Neuronal stem cell (in vitro differentiated cells): ENCODE results near the gene SNRPB.
A peak's percentile ranks its signal among the peaks of the same experiment; 100 is the strongest.

ENCODE experiments used
- DNase-seq: peaks from one replicate; pipeline ENCODE4 v3.0.0-alpha.2; 2013; ENCODE audit warnings: low spot score
- H2AFZ ChIP-seq: one replicate; pipeline ENCODE4 v1.6.1; 2013; ENCODE audit warnings: mild to moderate bottlenecking, low read length, inconsistent platforms
- H2AK5ac ChIP-seq: 2 replicates; pipeline ENCODE4 v1.6.1; 2013; ENCODE audit warnings: low read depth, mild to moderate bottlenecking, inconsistent platforms, low read length, moderate library complexity, mixed read lengths
- H2BK120ac ChIP-seq: 2 replicates; pipeline ENCODE4 v1.6.1; 2013; ENCODE audit warnings: low read depth, mild to moderate bottlenecking, inconsistent platforms, low read length, moderate library complexity, mixed read lengths
- H2BK12ac ChIP-seq: one replicate; pipeline ENCODE4 v1.6.1; 2013; ENCODE audit warnings: low read length, inconsistent platforms
- H2BK15ac ChIP-seq: 2 replicates; pipeline ENCODE4 v1.6.1; 2013; ENCODE audit warnings: mild to moderate bottlenecking, low read length, inconsistent platforms, mixed read lengths
- H2BK5ac ChIP-seq: one replicate; pipeline ENCODE4 v1.6.1; 2013; ENCODE audit warnings: inconsistent platforms, mild to moderate bottlenecking, low read length, moderate library complexity
- H3K14ac ChIP-seq: one replicate; pipeline ENCODE4 v1.6.1; 2013; ENCODE audit warnings: low read length, inconsistent platforms
- H3K18ac ChIP-seq: 2 replicates; pipeline ENCODE4 v1.6.1; 2013; ENCODE audit warnings: low read length, inconsistent platforms
- H3K23ac ChIP-seq: 2 replicates; pipeline ENCODE4 v1.6.1; 2013; ENCODE audit warnings: low read depth, mild to moderate bottlenecking, mixed read lengths, low read length, inconsistent platforms; ENCODE audit not compliant: poor library complexity
- H3K27ac ChIP-seq: replicated peaks from 3 replicates; pipeline ENCODE4 v1.5.1; 2013; ENCODE audit warnings: low read length, inconsistent platforms
- H3K27me3 ChIP-seq, 3 experiments: 2 replicates each; pipeline ENCODE4 v1.6.1; 2013; ENCODE audit warnings: low read length in 3 of 3, mild to moderate bottlenecking in 2 of 3, inconsistent platforms in 1 of 3, low read depth in 1 of 3, mixed read lengths in 1 of 3, moderate library complexity in 1 of 3; ENCODE audit not compliant: control insufficient read depth in 3 of 3, insufficient read depth in 3 of 3
- H3K36me3 ChIP-seq, 2 donors: replicated peaks in 1 of 2; 2 replicates each; pipeline ENCODE4 v1.6.1; 2013; ENCODE audit warnings: low read length in 2 of 2; ENCODE audit not compliant: control insufficient read depth in 2 of 2, insufficient read depth in 2 of 2
- H3K4ac ChIP-seq: 2 replicates; pipeline ENCODE4 v1.6.1; 2013; ENCODE audit warnings: inconsistent platforms, mild to moderate bottlenecking, low read length, moderate library complexity
- H3K4me1 ChIP-seq, 2 donors: 1 replicate in 1 of 2; 2 replicates in 1 of 2; pipeline ENCODE4 v1.6.1; 2013; ENCODE audit warnings: low read length in 2 of 2, low read depth in 1 of 2; ENCODE audit not compliant: control insufficient read depth in 2 of 2, insufficient read depth in 1 of 2
- H3K4me2 ChIP-seq: one replicate; pipeline ENCODE4 v1.6.1; 2013; ENCODE audit warnings: mild to moderate bottlenecking, low read length, inconsistent platforms; ENCODE audit not compliant: insufficient read depth, poor library complexity, severe bottlenecking
- H3K4me3 ChIP-seq, 2 donors: 2 replicates each; pipeline ENCODE4 v1.5.1; 2013; ENCODE audit warnings: low read length in 2 of 2, mild to moderate bottlenecking in 2 of 2, inconsistent platforms in 1 of 2, moderate library complexity in 1 of 2
- H3K79me1 ChIP-seq: one replicate; pipeline ENCODE4 v1.6.1; 2013; ENCODE audit warnings: low read depth, mild to moderate bottlenecking, inconsistent platforms, low read length, moderate library complexity
- H3K9ac ChIP-seq: one replicate; pipeline ENCODE4 v1.6.1; 2013; ENCODE audit warnings: mild to moderate bottlenecking, low read depth, low read length, inconsistent platforms; ENCODE audit not compliant: poor library complexity
- H3K9me3 ChIP-seq, 2 donors: replicated peaks in 1 of 2; 2 replicates each; pipeline versions ENCODE3 to v1.6.1; 2013; ENCODE audit warnings: low read length in 2 of 2, mild to moderate bottlenecking in 2 of 2, inconsistent platforms in 1 of 2, low read depth in 1 of 2, mixed read lengths in 1 of 2, moderate library complexity in 1 of 2; ENCODE audit not compliant: control insufficient read depth in 2 of 2, insufficient read depth in 1 of 2
- H4K8ac ChIP-seq: one replicate; pipeline ENCODE4 v1.6.1; 2013; ENCODE audit warnings: low read depth, mild to moderate bottlenecking, inconsistent platforms, low read length, moderate library complexity
- H4K91ac ChIP-seq: one replicate; pipeline ENCODE4 v1.6.1; 2013; ENCODE audit warnings: low read length, low read depth, mild to moderate bottlenecking, inconsistent platforms; ENCODE audit not compliant: poor library complexity
- WGBS, 2 donors: extraction: QIAGEN DNeasy Blood & Tissue Kit; methylation state at CpG; one replicate each; pipeline ENCODE4 v1.1.7; 2013; ENCODE audit warnings: missing lambda C conversion rate in 2 of 2, mixed read lengths in 1 of 2; ENCODE audit not compliant: insufficient read length in 2 of 2, insufficient replicate concordance in 1 of 2; ENCODE audit errors: extremely low coverage in 2 of 2; 5-methylcytosine and 5-hydroxymethylcytosine counted together

SNRPB gene

DNA sequence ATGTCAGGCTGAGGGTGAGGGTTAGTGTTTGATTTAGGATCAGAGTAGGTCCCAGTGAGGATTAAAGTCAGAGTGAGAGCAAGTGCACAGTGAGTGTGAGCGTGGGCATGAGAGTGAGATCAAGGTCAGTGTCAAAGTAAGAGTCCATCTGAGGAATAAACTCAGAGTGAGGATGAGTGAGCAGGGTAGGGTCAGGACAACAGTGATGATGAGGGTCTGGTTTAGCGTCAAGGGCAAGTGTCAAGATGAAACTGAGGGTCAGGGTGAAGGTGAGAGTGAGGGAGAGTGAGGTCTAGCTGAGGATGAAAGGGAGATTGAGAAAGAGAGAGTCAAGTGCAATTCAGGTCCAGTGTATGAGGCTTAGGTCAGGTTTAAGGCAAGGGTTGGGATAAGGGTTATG is 45.8 kb upstream of the SNRPB start:
- Histone ChIP-seq H4K8ac (no peak overlapping the region), H3K27me3 (peaks cover 0 to 14% (median 0%) of the 10 kb centered on the region in 3 experiments), H3K18ac (no peak overlapping the region), H2BK120ac (no peak overlapping the region), H2BK12ac (no peak overlapping the region), H3K79me1 (no peaks in the 10 kb centered on the region), H4K91ac (no peak overlapping the region), H3K4me2 (no peak overlapping the region), H3K9me3 (no peaks in the 10 kb centered on the region), H2BK5ac (no peak overlapping the region), H3K27ac (no peak overlapping the region), H2BK15ac (no peak overlapping the region), H3K4ac (no peak overlapping the region), H3K4me3 (peak overlapping the region in 1 of 2 donors; percentile 27), H2AFZ (no peak overlapping the region), H2AK5ac (no peak overlapping the region), H3K23ac (no peak overlapping the region), H3K9ac (no peak overlapping the region), H3K36me3 (no peaks in the 10 kb centered on the region), H3K4me1 (no peaks in the 10 kb centered on the region), H3K14ac (no peak overlapping the region)
- DNase-seq, result no peak
- WGBS, 2 donors, result no CpG with 5 or more reads among the region's 2 CpGs

DNA sequence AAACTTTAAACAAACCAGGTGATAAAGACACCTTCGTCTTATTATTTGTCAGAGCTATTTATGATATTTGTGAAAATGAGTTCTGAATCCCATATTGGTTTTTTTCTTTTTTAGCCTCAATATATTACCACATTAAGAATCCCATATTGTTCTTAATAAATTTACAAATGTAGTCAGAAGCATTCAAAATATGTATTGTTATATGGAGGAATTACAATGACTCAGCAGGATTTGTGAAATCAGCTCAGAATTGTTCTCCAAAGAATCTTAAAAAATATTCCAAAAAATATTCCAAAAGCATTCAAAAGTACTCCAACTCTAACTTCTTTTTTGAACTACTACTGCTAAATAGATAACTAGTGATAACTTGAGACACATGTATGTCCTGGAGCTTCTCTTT is 44.6 kb upstream of the SNRPB start:
- Histone ChIP-seq H3K4me1 (no peaks in the 10 kb centered on the region), H3K4me3 (no peak overlapping the region), H2BK5ac (no peak overlapping the region), H3K18ac (no peak overlapping the region), H3K23ac (no peak overlapping the region), H3K36me3 (no peaks in the 10 kb centered on the region), H3K4me2 (no peak overlapping the region), H3K4ac (no peak overlapping the region), H3K14ac (no peak overlapping the region), H3K9me3 (no peaks in the 10 kb centered on the region), H4K8ac (no peak overlapping the region), H3K9ac (no peak overlapping the region), H3K27ac (no peak overlapping the region), H2AFZ (no peak overlapping the region), H3K79me1 (no peaks in the 10 kb centered on the region), H3K27me3 (peaks cover 0 to 11% (median 0%) of the 10 kb centered on the region in 3 experiments), H4K91ac (no peak overlapping the region), H2AK5ac (no peak overlapping the region), H2BK120ac (no peak overlapping the region), H2BK15ac (no peak overlapping the region), H2BK12ac (no peak overlapping the region)
- no CpG with 5 or more reads among the region's 1 CpG for WGBS, 2 donors
- no peak for DNase-seq

DNA sequence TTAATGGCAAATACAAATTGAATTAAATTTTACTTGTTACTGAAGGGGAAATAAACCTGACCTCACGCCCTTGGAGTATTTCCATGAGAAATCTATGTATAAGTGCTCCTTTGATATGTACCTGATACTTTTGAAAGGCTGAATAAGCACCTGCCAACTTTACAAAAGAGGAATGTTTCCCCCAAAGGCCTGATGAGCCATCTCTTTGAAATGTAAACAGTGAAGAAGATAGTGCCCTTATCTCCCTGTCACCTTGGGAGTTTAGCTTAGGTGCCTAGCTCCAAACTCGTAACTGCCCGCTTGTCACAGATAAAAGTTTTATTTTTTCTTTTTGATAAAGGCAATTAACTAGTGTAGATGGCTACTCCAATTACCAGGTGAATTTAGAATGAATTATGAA is 39.2 kb upstream of the SNRPB start:
- Histone ChIP-seq H3K9ac (no peak overlapping the region), H4K8ac (no peak overlapping the region), H2AFZ (no peak overlapping the region), H3K79me1 (peaks cover 4% of the 10 kb centered on the region), H3K36me3 (no peaks in the 10 kb centered on the region), H4K91ac (no peak overlapping the region), H3K4me3 (peak overlapping the region in 1 of 2 donors; percentile 56), H3K4me2 (no peak overlapping the region), H3K14ac (no peak overlapping the region), H2BK120ac (no peak overlapping the region), H2BK15ac (no peak overlapping the region), H3K4ac (no peak overlapping the region), H2BK12ac (no peak overlapping the region), H3K27me3 (peaks cover 0 to 5% (median 0%) of the 10 kb centered on the region in 3 experiments), H2BK5ac (no peak overlapping the region), H2AK5ac (no peak overlapping the region), H3K4me1 (peaks cover 5 to 9% of the 10 kb centered on the region in 2 donors), H3K9me3 (no peaks in the 10 kb centered on the region), H3K23ac (no peak overlapping the region), H3K18ac (no peak overlapping the region), H3K27ac (no peak overlapping the region)
- no CpG with 5 or more reads among the region's 3 CpGs for WGBS, 2 donors
- DNase-seq, result no peak

DNA sequence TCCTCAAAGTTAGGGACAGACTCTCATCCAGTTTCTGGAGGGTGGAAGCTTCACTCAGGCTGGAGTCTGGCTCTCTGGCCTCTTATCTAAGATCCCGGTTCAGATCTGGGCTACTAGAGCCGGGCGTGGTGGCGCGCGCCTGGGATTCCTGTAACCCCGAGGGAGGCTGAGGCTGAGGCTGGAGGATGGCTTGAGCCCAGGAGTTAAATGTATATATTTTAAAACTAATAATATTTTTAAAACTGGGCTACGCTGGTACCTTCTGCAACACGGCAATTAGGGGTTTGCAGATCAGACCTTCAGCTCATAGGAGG is 38.8 kb upstream of the SNRPB start:
- no peak overlapping the region for H3K14ac ChIP-seq
- peaks cover 5 to 9% of the 10 kb centered on the region in 2 donors for H3K4me1 ChIP-seq
- DNase-seq, result no peak
- no peak overlapping the region for H4K8ac ChIP-seq
- H3K23ac ChIP-seq, result no peak overlapping the region
- WGBS, 2 donors, result no CpG with 5 or more reads among the region's 9 CpGs
- peaks cover 4% of the 10 kb centered on the region for H3K79me1 ChIP-seq
- no peak overlapping the region for H2BK120ac ChIP-seq
- H2BK5ac ChIP-seq, result no peak overlapping the region
- peak overlapping the region; percentile 73 for H3K18ac ChIP-seq
- no peak overlapping the region for H3K4ac ChIP-seq
- no peak overlapping the region for H4K91ac ChIP-seq
- no peak overlapping the region for H2BK12ac ChIP-seq
- peak overlapping the region; percentile 89 for H2AFZ ChIP-seq
- H3K27ac ChIP-seq, result no peak overlapping the region
- no peaks in the 10 kb centered on the region for H3K36me3 ChIP-seq
- H2BK15ac ChIP-seq, result no peak overlapping the region
- no peak overlapping the region for H2AK5ac ChIP-seq
- peak overlapping the region; percentile 87 for H3K9ac ChIP-seq
- H3K9me3 ChIP-seq, result no peaks in the 10 kb centered on the region
- peak overlapping the region; percentile 56 to 96 for H3K4me3 ChIP-seq
- peak overlapping the region; percentile 83 for H3K4me2 ChIP-seq
- peaks cover 0 to 5% (median 0%) of the 10 kb centered on the region in 3 experiments for H3K27me3 ChIP-seq
